GM18511 (cell line): ENCODE results near the gene PPT2.
"Not testable (repeated sequence)": the region's sequence is repeated elsewhere in the genome, so short reads cannot be mapped to it uniquely, and the experiment has no call there.

Experiments
- ATAC-seq: cut with Tn5 transposase; IDR thresholded peaks from one replicate; pipeline ENCODE4 v1.9.1; 2021; ENCODE audit warnings: mild to moderate bottlenecking, moderate library complexity; ENCODE audit not compliant: unreplicated experiment

Gene PPT2

GRCh38 chr6:32127409-32127716 lies 26.6 kb upstream of the PPT2 start:
- no peak for ATAC-seq

- peak; percentile 92 for ATAC-seq
Measured at GRCh38 chr6:32127717-32128592, 26.0 kb upstream of the PPT2 start, which contains the start of gene ATF6B. Gene ATF6B, minus strand, starts transcription at chr6:32128246. Its CDS starts 39 bp downstream, at chr6:32128207.

GRCh38 chr6:32128751-32129296 lies 25.1 kb upstream of the PPT2 start:
- ATAC-seq: no peak

- no peak for ATAC-seq
Measured at GRCh38 chr6:32129297-32130088, 24.4 kb upstream of the PPT2 start.

GRCh38 chr6:32131439-32131948 lies 22.4 kb upstream of the PPT2 start:
- no peak for ATAC-seq

- ATAC-seq: no peak
Measured at GRCh38 chr6:32132110-32132509, 21.8 kb upstream of the PPT2 start.

- no peak for ATAC-seq
Measured at GRCh38 chr6:32133786-32134185, 20.2 kb upstream of the PPT2 start.

GRCh38 chr6:32137454-32137853 lies 16.5 kb upstream of the PPT2 start:
- ATAC-seq: no peak

- no peak for ATAC-seq
Measured at GRCh38 chr6:32139590-32139989, 14.4 kb upstream of the PPT2 start.

GRCh38 chr6:32140420-32141046 lies 13.4 kb upstream of the PPT2 start:
- ATAC-seq: no peak

- not testable (repeated sequence) for ATAC-seq
Measured at GRCh38 chr6:32144238-32144637, 9.7 kb upstream of the PPT2 start.

GRCh38 chr6:32146287-32146686 lies 7.7 kb upstream of the PPT2 start:
- ATAC-seq: no peak

GRCh38 chr6:32146687-32147086 lies 7.3 kb upstream of the PPT2 start:
- no peak for ATAC-seq

- ATAC-seq: no peak
Measured at GRCh38 chr6:32147401-32148132, 6.4 kb upstream of the PPT2 start.

- ATAC-seq: no peak
Measured at GRCh38 chr6:32148289-32149091, 5.5 kb upstream of the PPT2 start.

- no peak for ATAC-seq
Measured at GRCh38 chr6:32149092-32149755, 4.7 kb upstream of the PPT2 start.

- ATAC-seq: no peak
Measured at GRCh38 chr6:32149932-32150870, 3.7 kb upstream of the PPT2 start.
